IMR-90 (cell line): Measurements from ENCODE around the gene METTL27. TPM values are rescaled to one million over a fixed set of nuclear protein-coding genes. Genes with fewer than 3 reads are reported as not detected.

ENCODE experiments used
- ATAC-seq: fragments of 200-7000 bp; cut with Tn5 transposase; 2 replicates; pipeline ENCODE4 v1.9.1; 2020; ENCODE audit warnings: low read depth, mild to moderate bottlenecking, moderate library complexity
- BruUV-seq: library from RNA; stranded (reverse); fragments of 400-500 nt; replicated peaks from 2 replicates; lab custom pipeline; 2021; lab: Mats Ljungman, UMichigan
- CTCF ChIA-PET: fragments of 300-600 bp; formaldehyde crosslinking; extraction: SDS; loops from one replicate; lab custom pipeline; 2021; ENCODE audit warnings: antibody characterized with exemption; lab: Yijun Ruan, JAX
- POLR2A ChIA-PET: fragments of 300-600 bp; sonication (Branson Sonifier 250); formaldehyde crosslinking; loops from one replicate; lab custom pipeline; 2022; ENCODE audit warnings: antibody characterized with exemption; ENCODE audit not compliant: unreplicated experiment; lab: Charles Lee
- DNase-seq: peaks from one replicate; pipeline ENCODE4 v3.0.0; 2013
- H2AFZ ChIP-seq: replicated peaks from 2 replicates; pipeline ENCODE3; 2013; ENCODE audit warnings: low read length, mild to moderate bottlenecking; ENCODE audit not compliant: poor library complexity
- H2AK5ac ChIP-seq: 2 replicates; pipeline ENCODE4 v1.6.1; 2013; ENCODE audit warnings: low read depth, low read length, inconsistent platforms
- H2AK9ac ChIP-seq: replicated peaks from 2 replicates; pipeline ENCODE3; 2013; ENCODE audit warnings: mild to moderate bottlenecking, low read depth, low read length, moderate library complexity; ENCODE audit not compliant: poor library complexity
- H2BK120ac ChIP-seq: 2 replicates; pipeline ENCODE4 v1.6.1; 2013; ENCODE audit warnings: low read depth, low read length, inconsistent platforms
- H2BK15ac ChIP-seq: 3 replicates; pipeline ENCODE4 v1.6.1; 2013; ENCODE audit warnings: low read depth, low read length, inconsistent platforms
- H2BK20ac ChIP-seq: 2 replicates; pipeline ENCODE4 v1.6.1; 2013; ENCODE audit warnings: low read depth, mild to moderate bottlenecking, inconsistent platforms, low read length, moderate library complexity
- H2BK5ac ChIP-seq: 2 replicates; pipeline ENCODE4 v1.6.1; 2013; ENCODE audit warnings: mild to moderate bottlenecking, low read depth, low read length, inconsistent platforms; ENCODE audit not compliant: poor library complexity, severe bottlenecking
- H3K14ac ChIP-seq: replicated peaks from 2 replicates; pipeline ENCODE4 v1.6.1; 2013; ENCODE audit warnings: low read depth, low read length, inconsistent platforms
- H3K18ac ChIP-seq: 2 replicates; pipeline ENCODE4 v1.6.1; 2013; ENCODE audit warnings: low read depth, low read length, control low read depth
- H3K23ac ChIP-seq: 2 replicates; pipeline ENCODE4 v1.6.1; 2013; ENCODE audit warnings: low read depth, low read length, inconsistent platforms
- H3K27ac ChIP-seq: 2 replicates; pipeline ENCODE4 v1.5.1; 2013; ENCODE audit warnings: mild to moderate bottlenecking, control low read depth, low read length; ENCODE audit not compliant: insufficient read depth
- H3K27me3 ChIP-seq: 2 replicates; pipeline ENCODE4 v1.6.1; 2013; ENCODE audit warnings: low read length; ENCODE audit not compliant: control insufficient read depth, insufficient read depth
- H3K36me3 ChIP-seq: 2 replicates; pipeline ENCODE4 v1.6.1; 2013; ENCODE audit warnings: low read length, mixed read lengths; ENCODE audit not compliant: control insufficient read depth, insufficient read depth
- H3K4ac ChIP-seq: 2 replicates; pipeline ENCODE4 v1.6.1; 2013; ENCODE audit warnings: low read depth, low read length, inconsistent platforms
- H3K4me1 ChIP-seq: 2 replicates; pipeline ENCODE4 v1.6.1; 2013; ENCODE audit warnings: low read length, mixed read lengths; ENCODE audit not compliant: control insufficient read depth, insufficient read depth
- H3K4me2 ChIP-seq: 2 replicates; pipeline ENCODE4 v1.6.1; 2013; ENCODE audit warnings: low read depth, mild to moderate bottlenecking, control low read depth, low read length, moderate library complexity
- H3K4me3 ChIP-seq: 2 replicates; pipeline ENCODE4 v1.5.1; 2013; ENCODE audit warnings: low read depth, mild to moderate bottlenecking, control low read depth, low read length, moderate library complexity; ENCODE audit not compliant: insufficient read depth
- H3K56ac ChIP-seq: 2 replicates; pipeline ENCODE4 v1.6.1; 2013; ENCODE audit warnings: low read length, inconsistent platforms; ENCODE audit not compliant: insufficient read depth; ENCODE audit errors: extremely low read depth
- H3K79me1 ChIP-seq, 2 experiments: 2 replicates each; pipeline ENCODE4 v1.6.1; 2013; ENCODE audit warnings: low read length in 2 of 2, inconsistent platforms in 1 of 2, low read depth in 1 of 2
- H3K9ac ChIP-seq: 2 replicates; pipeline ENCODE4 v1.6.1; 2013; ENCODE audit warnings: low read depth, low read length, control low read depth
- H3K9me1 ChIP-seq: 2 replicates; pipeline ENCODE4 v1.6.1; 2013; ENCODE audit warnings: low read length, inconsistent platforms; ENCODE audit not compliant: insufficient read depth
- H3K9me3 ChIP-seq: 2 replicates; pipeline ENCODE4 v1.6.1; 2013; ENCODE audit warnings: low read length; ENCODE audit not compliant: control insufficient read depth, insufficient read depth
- H4K20me1 ChIP-seq: 2 replicates; pipeline ENCODE4 v1.6.1; 2013; ENCODE audit warnings: low read length, inconsistent platforms; ENCODE audit not compliant: insufficient read depth
- H4K5ac ChIP-seq: 2 replicates; pipeline ENCODE4 v1.6.1; 2013; ENCODE audit warnings: mild to moderate bottlenecking, low read depth, low read length, control low read depth
- H4K8ac ChIP-seq, 2 experiments: 2 replicates each; pipeline ENCODE4 v1.6.1; 2013; ENCODE audit warnings: low read depth in 2 of 2, low read length in 2 of 2, control low read depth in 1 of 2, inconsistent platforms in 1 of 2
- H4K91ac ChIP-seq: 2 replicates; pipeline ENCODE4 v1.6.1; 2013; ENCODE audit warnings: low read depth, low read length, inconsistent platforms; ENCODE audit not compliant: insufficient read depth
- BHLHE40 ChIP-seq: fragments of 150-350 bp; IDR thresholded peaks from 2 replicates; pipeline ENCODE4 v1.6.1; 2016; ENCODE audit warnings: mild to moderate bottlenecking, low read depth, low read length
- CEBPB ChIP-seq: IDR thresholded peaks from 2 replicates; pipeline ENCODE4 v1.6.1; 2012; ENCODE audit warnings: low read depth, low read length, improper control_type of control experiment
- CHD1 ChIP-seq: IDR thresholded peaks from 2 replicates; pipeline ENCODE4 v1.6.1; 2012; ENCODE audit warnings: low read depth, low read length, improper control_type of control experiment
- CTCF ChIP-seq: conservative IDR thresholded peaks from 2 replicates; pipeline ENCODE4 v1.5.1; 2012; ENCODE audit warnings: mild to moderate bottlenecking, low read depth, low read length, improper control_type of control experiment
- FOS ChIP-seq: fragments of 150-350 bp; IDR thresholded peaks from 2 replicates; pipeline ENCODE4 v1.6.1; 2016; ENCODE audit warnings: low read depth, low read length
- MAFK ChIP-seq: IDR thresholded peaks from 2 replicates; pipeline ENCODE4 v1.6.1; 2012; ENCODE audit warnings: low read depth, low read length, improper control_type of control experiment
- MXI1 ChIP-seq: IDR thresholded peaks from 2 replicates; pipeline ENCODE4 v1.6.1; 2012; ENCODE audit warnings: low read depth, mild to moderate bottlenecking, low read length, moderate library complexity, borderline replicate concordance
- NFE2L2 ChIP-seq: fragments of 150-350 bp; IDR thresholded peaks from 2 replicates; pipeline ENCODE4 v1.6.1; 2016; ENCODE audit warnings: low read depth, mild to moderate bottlenecking, low read length
- POLR2A ChIP-seq: IDR thresholded peaks from 2 replicates; pipeline ENCODE4 v1.6.1; 2012; ENCODE audit warnings: mild to moderate bottlenecking, low read depth, low read length
- RAD21 ChIP-seq: IDR thresholded peaks from 2 replicates; pipeline ENCODE4 v1.6.1; 2012; ENCODE audit warnings: low read length, improper control_type of control experiment
- RCOR1 ChIP-seq: IDR thresholded peaks from 2 replicates; pipeline ENCODE4 v1.6.1; 2012; ENCODE audit warnings: mild to moderate bottlenecking, low read length, improper control_type of control experiment; ENCODE audit not compliant: insufficient replicate concordance
- SMC3 ChIP-seq: fragments of 150-350 bp; IDR thresholded peaks from 2 replicates; pipeline ENCODE4 v1.6.1; 2016; ENCODE audit warnings: low read depth, mild to moderate bottlenecking, antibody characterized with exemption, low read length, moderate library complexity
- USF2 ChIP-seq: fragments of 150-350 bp; IDR thresholded peaks from 2 replicates; pipeline ENCODE4 v1.6.1; 2017; ENCODE audit warnings: mild to moderate bottlenecking, antibody characterized with exemption, low read length, low read depth
- WGBS, 2 experiments: methylation state at CpG; one replicate each; pipeline versions ENCODE4 v1.1.5 to v1.1.7; 2013; ENCODE audit warnings: missing lambda C conversion rate in 2 of 2; ENCODE audit not compliant: insufficient read length in 1 of 2; ENCODE audit errors: extremely low coverage in 2 of 2; 5-methylcytosine and 5-hydroxymethylcytosine counted together
- dilution Hi-C: fragments of 300-500 bp; cut with HindIII; formaldehyde crosslinking; loops from one replicate; pipeline ENCODE4 v1.14.3; 2018; ENCODE audit warnings: low sequenced_read_pairs; ENCODE audit not compliant: unreplicated experiment
- in situ Hi-C: fragments of 300-500 bp; cut with MboI; formaldehyde crosslinking; loops from 3 replicates; pipeline ENCODE4 v1.14.3; 2019; ENCODE audit warnings: low sequenced_read_pairs, inconsistent platforms, mixed read lengths
- intact Hi-C: fragments of 100-400 bp; cut with micrococcal nuclease; formaldehyde crosslinking; loops from 2 replicates; pipeline ENCODE4 v1.10.0; 2022
- polyA plus RNA-seq, 3 experiments: library from polyadenylated mRNA; depleted of rRNA; stranded (reverse); fragments of >200 nt; gene quantifications; 2 replicates each; pipeline ENCODE4 v1.2.3, GENCODE V29; 2012; ENCODE audit warnings: low replicate concordance in 1 of 3
- total RNA-seq: library from RNA; depleted of rRNA; stranded (reverse); fragments of >200 nt; gene quantifications from 2 replicates; pipeline ENCODE4 v1.2.3, GENCODE V29; 2012

The METTL27 gene
- total and polyA plus RNA-seq, 2 of the 4 experiments (the other 2 are of a cell fraction), result 2.3 to 4.3 TPM

- 34% methylated on average over 5 of the region's 8 CpGs; no CpG with 5 or more reads in 1 of the 2 experiments for WGBS, 2 experiments
- Histone ChIP-seq H3K27ac (peak overlapping the region; percentile 87), H4K8ac (peak overlapping the region; percentile 56 to 80), H3K14ac (peak overlapping the region; percentile 84), H3K9ac (peak overlapping the region; percentile 13), H3K4me2 (peak overlapping the region; percentile 66), H3K9me1 (peaks cover 10% of the 10 kb centered on the region), H3K36me3 (no peaks in the 10 kb centered on the region), H3K9me3 (no peaks in the 10 kb centered on the region), H4K20me1 (peaks cover 3% of the 10 kb centered on the region; the same call in 1 of the 2 replicates), H2AFZ (no peak overlapping the region), H3K79me1 (no peaks in the 10 kb centered on the region), H2BK15ac (peak overlapping the region; percentile 75; the same call in 2 of the 3 replicates), H3K4ac (peak overlapping the region; percentile 98), H2AK9ac (peak overlapping the region; percentile 92), H3K18ac (peak overlapping the region; percentile 70), H2AK5ac (peak overlapping the region; percentile 96), H3K56ac (peak overlapping the region; percentile 85), H2BK5ac (peak overlapping the region; percentile 91), H3K27me3 (no peaks in the 10 kb centered on the region), H3K4me3 (no peak overlapping the region), H4K91ac (peak overlapping the region; percentile 91), H2BK20ac (peak overlapping the region; percentile 98), H3K4me1 (peaks cover 15% of the 10 kb centered on the region), H3K23ac (peak overlapping the region; percentile 78), H4K5ac (peak overlapping the region; percentile 11; the same call in 1 of the 2 replicates), H2BK120ac (peak overlapping the region; percentile 92)
- ChIA-PET CTCF (no interaction called here), POLR2A (interaction anchor here (1.1 kb wide), 1 partner anchor 9 kb away, joined by 10 read pairs; the partner anchor contains the start of gene METTL27)
- intact Hi-C loops (loop anchor here (2.0 to 5.0 kb wide), 3 partner anchors 114 to 244 kb away; partner anchors contain the start of genes ABHD11, BUD23 and DNAJC30), in situ Hi-C loops (loop anchor here (10.0 kb wide), 1 partner anchor 237 kb away; no protein-coding TSS in a partner anchor), dilution Hi-C loops (no loop called here)
- DNase-seq (peak; percentile 99), ATAC-seq (peak; percentile 74)
- no TSS peak for BruUV-seq
- TF ChIP-seq POLR2A, result peak; percentile 78
- peak; percentile 78; the same call in 1 of the 2 replicates for TF ChIP-seq MXI1
- peak; percentile 23 for TF ChIP-seq RCOR1
- TF ChIP-seq FOS, result peak; percentile 64
- no peak for TF ChIP-seq CHD1
- TF ChIP-seq CEBPB, result 0 out of 2 replicates have a peak, but pooled peaks have one; percentile 20
- peak; percentile 79 for TF ChIP-seq USF2
- no peak for TF ChIP-seq SMC3
- TF ChIP-seq MAFK, result no peak
- TF ChIP-seq RAD21, result peak; percentile 31
- peak; percentile 59; the same call in 1 of the 2 replicates for TF ChIP-seq NFE2L2
- TF ChIP-seq CTCF, result no peak
- TF ChIP-seq BHLHE40, result peak; percentile 98
Observed at GRCh38 chr7:73851410-73852338, 9.4 kb upstream of the METTL27 start.
